Right forelimb (tissue), 1 donor: ENCODE data around the gene C11orf54.

ENCODE experiments used
- DNase-seq: peaks from one replicate; pipeline ENCODE4 v3.0.0-alpha.2; 2018

Gene C11orf54

DNA sequence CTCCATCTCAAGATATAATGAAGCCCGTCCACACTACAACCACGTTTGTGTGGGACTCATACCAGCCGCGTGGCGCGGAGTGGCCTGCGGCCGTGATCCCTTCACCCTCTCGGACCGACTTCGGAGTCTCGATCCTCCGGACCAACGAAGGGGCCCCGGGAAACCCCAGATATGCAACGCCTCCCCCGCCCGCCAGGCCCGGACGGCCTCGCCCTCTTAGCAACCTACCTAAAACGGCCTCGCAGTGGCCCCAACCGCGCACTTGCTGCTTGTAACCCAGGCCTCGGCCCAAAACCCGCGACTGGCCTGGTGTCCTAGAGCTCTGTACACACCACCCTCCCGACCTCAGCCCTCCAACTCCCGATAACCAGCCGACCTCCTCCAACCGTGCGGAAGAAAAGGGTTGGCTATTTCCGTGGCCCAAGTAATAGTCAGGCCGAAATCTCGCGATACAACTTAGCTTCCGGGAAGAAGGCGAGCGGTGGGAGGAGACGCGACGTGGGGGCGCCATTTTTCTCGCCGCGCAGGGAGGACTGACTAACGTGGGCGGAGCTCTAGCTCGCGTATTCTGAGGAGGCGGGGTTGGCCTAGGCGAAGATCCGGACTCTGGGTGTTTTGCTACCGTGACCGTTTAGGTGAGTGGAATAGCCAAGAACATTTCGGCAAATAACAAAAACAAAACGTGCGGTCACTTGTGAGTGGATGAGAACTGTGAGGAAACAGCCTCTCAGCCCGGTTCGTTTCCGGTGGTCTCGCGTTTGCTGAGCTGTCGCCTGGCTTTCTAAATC is at the start of gene C11orf54, which contains the start of gene TAF1D:
Gene C11orf54 (plus strand): TSS at position 579 of the 788 bp plus-strand sequence. CDS start 5,722 bp downstream, outside the sequence.
Gene TAF1D (minus strand): TSS at position 402 of the 788 bp plus-strand sequence. CDS start 2,191 bp downstream, outside the sequence.
- DNase-seq, result peak; percentile 97

DNA sequence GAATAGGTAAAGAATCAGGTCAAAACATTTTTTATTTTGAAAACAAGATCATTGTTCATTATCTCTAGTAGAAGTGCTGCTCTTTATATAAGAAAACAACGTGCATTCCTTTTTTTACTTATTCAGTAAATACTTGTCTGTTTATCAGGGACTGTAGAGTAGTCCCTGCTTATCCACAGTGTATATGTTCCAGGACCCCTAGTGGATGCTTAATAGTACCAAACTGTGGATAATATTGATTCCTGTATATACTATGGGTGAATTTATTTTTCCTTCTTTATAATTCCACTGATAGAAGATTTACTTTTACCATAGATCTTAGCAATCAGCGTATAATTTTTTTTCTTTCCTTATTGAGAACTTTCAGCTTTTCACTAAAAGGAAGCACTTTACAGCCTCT is 47.4 kb upstream of the C11orf54 start:
- DNase-seq, result no peak

DNA sequence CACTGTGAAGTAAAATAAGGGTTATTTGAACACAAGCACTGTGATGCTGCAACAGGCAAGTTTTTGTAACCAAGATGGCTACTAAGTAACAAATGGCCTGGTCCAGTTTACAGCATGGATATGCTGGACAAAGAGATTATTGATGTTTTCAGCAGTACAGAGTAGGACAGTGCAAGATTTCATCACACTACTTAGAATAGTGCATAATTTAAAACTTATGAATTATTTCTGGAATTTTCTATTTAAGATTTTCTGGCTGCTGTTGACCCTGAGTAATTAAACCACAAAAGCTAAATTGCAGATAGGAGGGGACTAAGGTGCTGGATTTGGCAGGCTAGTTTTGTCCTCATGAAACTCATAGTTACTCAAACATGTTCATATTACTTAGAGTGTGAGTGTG is 46.9 kb upstream of the C11orf54 start:
- no peak for DNase-seq

DNA sequence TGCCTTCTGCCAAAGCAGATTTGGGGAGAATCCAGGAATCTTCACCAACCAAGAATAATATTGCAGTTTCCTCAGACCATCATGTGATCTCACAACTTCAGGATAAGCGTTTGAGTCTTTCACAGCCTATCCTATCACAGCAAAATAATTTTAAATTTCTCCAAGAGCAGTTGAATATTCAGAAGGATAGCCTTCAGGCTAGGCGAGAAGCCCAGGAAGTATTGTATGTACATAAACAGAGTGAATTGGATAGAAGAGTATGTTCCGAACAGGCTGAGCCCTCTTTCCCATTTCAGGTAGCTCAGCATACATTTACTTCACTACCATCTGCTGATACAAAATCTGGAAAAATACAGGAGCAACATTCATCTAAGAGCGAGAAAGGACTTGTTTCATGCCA is 43.9 kb upstream of the C11orf54 start:
- DNase-seq, result no peak

DNA sequence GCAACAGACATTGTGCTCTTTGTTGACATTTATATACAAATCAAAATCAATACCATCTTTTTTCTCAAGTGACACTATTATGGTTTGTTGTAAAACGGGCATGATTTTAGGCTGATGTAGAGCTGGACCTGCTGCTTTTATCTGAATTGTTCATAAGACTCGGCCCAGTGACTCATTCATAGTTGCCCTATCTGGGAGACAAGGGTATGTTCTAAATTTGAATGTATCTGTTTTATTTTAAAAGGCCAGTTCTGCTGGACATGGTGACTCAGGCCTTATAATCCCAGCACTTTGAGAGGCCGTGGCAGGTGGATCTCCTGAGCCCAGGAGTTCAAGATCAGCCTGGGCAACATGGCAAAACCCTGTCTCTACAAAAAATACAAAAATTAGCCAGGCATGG is 40.6 kb upstream of the C11orf54 start:
- no peak for DNase-seq

DNA sequence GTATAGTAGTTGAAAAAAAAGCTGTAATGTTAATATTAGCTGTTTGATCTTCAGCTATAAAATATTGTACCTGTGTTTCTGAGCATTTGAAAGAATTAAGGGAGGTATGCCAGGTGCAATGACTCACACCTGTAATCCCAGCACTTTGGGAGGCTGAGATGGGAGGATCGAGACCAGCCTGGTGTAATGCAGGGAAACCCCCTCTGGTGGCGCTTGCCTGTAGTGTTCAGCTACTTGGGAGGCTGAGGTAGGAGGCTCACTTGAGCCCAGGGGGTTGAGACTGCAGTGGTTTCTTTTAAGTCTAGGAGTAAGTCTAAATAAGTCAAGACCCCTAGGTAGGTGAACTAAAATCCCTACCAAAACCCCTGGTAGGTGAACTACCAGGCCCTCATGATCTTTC is 37.2 kb upstream of the C11orf54 start:
- no peak for DNase-seq

DNA sequence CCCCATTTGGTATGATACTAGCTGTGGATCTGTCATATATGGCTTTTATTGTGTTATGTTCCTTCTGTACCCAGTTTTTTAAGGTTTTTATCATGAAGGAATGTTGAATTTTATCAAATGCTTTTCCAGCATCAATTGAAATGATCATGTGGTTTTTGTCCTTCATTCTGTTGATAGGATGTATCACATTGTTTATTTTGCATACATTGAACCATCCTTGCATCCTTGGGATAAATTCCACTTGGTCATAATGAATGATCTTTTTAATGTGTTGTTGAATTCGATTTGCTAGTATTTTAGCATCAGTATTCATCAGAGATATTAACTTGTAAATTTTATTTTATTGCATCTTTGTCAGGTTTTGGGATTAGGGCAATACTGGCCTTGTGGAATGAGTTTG is 31.2 kb upstream of the C11orf54 start:
- no peak for DNase-seq

DNA sequence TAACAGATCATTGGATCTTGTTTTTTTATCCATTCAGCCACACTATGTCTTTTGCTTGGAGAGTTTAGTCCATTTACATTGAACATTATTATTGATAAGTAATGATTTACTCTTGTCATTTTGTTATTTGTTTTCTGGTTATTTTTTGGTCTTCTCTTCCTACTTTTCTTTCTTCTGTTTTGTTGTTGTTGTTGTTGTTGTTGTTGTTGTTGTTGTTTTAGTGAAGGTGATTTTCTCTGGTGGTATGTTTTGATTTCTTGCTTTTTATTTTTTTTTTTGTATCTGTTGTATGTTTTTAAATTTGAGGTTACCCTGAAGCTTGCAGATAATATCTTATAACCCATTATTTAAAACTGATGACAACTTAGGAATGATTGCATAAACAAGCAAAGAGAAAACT is 28.8 kb upstream of the C11orf54 start:
- DNase-seq, result no peak

DNA sequence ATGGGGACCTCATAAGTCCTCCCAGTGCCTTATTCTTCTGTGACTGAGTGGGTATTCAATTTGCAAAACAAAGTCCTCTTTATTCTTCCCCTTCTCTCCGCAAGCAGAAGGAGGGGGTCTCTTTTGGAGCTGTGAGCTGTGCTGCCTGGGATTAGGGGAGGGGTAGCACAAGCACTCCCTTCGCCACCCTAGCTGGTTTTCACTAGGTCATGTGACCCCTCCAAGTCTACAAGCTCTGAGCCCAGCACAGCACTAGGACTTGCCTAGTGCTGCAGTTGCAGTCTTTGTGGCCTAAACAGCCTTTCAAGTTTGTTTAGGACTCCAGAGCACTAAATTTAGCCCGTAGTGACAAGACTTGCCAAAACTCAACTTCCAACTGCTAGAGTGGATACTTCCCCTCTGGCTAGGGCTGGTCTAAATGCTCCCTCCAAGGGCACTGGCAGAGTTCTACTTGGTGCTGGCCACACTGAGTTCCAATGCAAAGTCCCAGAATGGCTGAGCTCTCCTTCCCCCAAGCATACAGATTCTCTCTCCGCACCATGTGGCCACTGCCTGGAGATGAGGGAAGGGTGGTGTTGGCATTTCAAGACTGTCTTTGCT is 25.6 kb upstream of the C11orf54 start:
- DNase-seq, result no peak

DNA sequence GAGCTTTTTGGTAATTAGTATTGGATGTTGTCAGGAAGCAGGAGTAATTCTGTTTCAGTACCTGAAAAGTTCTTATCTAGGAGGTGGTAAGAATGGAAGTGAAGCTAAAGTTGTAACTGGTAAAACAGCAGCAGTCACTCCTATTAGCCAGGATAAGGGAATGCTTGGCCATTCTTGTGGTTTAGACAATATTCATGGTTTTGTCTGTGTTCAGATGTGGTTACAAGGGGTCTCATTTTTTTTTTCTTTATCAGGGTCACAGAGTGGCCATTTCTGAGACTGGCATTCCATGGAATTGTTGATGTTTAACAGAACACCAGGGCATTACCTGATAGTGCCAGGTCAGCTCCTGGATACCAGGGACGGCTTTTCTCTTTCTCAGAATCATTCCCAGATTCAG is 24.0 kb upstream of the C11orf54 start:
- DNase-seq, result no peak

DNA sequence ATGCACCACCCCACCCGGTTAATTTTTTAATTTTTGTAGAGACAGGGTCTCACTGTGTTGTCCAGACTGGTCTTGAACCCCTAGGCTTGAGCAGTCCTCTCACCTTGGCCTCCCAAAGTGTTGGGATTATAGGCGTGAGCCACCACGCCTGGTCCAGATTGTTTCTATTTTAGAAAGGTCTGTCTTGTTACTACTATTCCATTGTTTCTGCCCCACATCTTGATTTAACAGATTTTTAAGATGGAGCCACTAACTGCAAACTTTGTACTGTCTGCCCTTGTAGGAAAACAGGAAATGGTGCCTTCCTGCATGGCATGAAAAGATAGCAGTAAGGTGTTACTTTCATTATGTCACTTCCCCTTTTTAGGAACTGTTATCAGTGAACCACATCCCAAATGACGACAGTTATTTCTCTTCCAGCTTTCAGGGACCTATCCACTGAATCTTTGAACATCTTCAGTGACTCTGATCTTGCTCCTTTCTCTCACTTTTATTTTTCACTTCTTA is 23.4 kb upstream of the C11orf54 start:
- no peak for DNase-seq

DNA sequence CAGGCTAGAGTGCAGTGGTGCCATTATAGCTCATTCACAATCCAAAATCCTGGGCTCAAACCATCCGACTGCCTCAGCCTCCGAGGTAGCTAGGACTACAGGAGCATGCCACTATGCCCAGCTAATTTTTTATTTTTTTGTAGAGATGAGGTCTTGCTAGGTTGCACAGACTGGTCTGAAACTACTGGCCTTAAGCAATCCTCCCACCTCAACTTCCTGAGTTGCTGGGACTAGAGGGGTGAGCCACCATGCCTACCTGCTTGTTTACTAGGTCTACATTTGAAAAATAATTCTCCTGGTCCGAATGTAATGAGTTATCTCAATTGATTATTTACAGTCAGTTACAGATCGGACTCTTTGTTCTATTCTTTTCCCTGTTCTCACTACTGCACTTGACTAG is 22.2 kb upstream of the C11orf54 start:
- DNase-seq, result no peak

DNA sequence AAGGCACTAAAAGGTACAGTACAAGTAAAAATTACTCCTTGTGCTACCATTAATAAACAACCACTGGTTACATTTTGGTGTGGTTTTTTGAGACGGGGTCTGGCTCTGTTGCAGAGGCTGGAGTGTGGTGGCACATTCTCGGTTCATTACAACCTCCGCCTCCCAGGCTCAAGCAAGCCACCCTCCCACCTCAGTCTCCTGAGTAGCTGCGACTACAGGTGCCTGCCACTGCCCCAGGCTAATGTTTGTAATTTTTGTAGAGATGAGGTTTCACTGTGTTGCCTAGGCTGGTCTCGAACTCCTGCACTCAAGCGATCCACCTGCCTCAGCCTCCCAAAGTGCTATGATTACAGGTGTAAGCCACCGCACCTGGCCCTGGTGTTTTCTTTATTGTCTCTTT is 20.9 kb upstream of the C11orf54 start:
- no peak for DNase-seq

DNA sequence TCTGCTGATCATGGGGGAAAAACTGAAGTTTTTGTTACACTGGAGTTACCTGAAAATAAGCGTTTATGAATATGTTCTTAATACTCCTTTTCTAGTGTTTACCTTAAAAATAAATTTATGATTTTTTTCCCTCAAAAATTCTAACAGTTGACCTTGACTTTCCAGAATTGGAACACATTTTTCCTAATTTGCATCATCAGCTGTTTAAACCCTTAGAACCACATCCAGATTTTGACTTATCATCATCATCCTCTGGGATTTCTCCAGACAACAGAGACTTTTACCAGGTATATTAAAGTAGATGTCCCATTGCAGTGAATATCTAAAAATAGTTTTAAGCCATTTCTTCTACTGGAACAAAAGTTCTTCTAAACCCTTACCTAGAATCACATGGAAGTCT is 17.4 kb upstream of the C11orf54 start:
- no peak for DNase-seq

DNA sequence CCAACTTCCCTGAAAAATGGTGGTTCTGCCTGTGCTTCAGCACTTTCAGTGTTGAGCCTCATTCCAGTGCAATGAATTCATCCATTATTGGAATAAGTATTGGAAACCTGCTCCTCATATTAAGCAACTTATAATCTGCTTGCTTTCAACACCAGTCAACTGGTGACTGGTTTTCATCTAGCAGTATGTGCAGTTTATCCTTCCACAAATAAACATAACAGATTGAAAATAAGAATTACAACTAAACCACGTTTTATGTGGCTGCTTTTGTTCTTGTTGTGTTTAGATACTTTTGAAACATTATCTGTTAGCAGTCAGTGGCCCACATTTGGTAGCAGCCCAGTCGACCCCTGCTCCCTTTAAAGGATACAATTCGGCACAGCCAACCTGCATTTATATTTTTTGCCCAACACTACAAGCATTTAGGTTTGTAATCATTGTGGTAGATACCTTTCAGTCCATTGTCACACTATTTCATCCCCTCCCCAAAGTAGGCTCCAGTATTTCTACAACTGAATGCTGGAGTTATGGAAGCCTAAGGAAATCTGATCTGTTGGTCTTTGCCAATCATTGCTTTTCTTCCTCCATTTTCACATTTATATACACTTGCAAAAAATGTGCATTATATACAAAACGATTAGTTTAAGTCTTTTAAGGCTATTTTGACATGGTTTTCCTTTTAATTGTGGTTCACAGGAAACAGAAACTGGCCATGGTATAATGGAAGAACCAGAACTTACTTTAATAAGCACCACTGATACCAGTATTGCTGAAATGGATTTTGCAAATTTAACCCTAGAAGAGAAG is 13.3 kb upstream of the C11orf54 start:
- DNase-seq, result no peak

DNA sequence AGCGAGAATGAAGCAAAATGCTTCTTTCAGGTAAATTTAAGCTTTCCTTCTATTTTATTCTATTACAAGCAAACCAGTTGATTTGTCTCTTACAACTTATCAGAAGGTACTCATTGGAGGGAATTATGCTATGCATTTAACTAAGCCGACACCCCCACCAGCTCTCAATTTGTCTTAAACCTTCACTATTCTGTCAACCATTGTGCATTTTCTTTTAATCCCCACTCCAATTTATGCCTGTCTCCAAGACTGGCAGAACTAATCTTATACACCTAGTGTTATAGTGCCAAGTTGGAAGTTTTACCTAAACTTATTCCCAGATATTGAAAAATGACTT is 12.7 kb upstream of the C11orf54 start:
- DNase-seq, result no peak

DNA sequence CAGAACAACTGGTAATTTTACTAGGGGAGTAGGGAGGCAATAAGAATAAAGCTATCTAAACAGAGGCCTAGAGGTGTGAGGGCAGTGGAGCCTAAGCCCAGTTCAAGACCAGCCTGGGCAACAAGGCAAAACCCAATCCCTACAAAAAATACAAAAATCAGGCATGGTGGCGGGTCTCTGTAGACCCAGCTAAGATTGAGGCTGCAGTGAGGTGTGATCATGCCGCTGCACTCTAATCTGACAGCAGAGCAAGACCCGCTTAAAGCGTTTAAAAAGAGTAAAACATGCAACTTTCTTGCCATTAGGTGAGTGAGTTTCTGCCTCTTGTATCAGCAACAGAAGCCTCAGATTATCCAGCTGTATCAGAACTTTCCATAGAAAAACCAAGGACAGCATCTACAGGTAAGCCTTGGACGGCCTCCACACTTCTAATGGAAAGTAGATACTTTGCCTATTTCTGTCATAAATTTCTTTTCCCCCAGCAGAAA is 12.3 kb upstream of the C11orf54 start:
- no peak for DNase-seq

DNA sequence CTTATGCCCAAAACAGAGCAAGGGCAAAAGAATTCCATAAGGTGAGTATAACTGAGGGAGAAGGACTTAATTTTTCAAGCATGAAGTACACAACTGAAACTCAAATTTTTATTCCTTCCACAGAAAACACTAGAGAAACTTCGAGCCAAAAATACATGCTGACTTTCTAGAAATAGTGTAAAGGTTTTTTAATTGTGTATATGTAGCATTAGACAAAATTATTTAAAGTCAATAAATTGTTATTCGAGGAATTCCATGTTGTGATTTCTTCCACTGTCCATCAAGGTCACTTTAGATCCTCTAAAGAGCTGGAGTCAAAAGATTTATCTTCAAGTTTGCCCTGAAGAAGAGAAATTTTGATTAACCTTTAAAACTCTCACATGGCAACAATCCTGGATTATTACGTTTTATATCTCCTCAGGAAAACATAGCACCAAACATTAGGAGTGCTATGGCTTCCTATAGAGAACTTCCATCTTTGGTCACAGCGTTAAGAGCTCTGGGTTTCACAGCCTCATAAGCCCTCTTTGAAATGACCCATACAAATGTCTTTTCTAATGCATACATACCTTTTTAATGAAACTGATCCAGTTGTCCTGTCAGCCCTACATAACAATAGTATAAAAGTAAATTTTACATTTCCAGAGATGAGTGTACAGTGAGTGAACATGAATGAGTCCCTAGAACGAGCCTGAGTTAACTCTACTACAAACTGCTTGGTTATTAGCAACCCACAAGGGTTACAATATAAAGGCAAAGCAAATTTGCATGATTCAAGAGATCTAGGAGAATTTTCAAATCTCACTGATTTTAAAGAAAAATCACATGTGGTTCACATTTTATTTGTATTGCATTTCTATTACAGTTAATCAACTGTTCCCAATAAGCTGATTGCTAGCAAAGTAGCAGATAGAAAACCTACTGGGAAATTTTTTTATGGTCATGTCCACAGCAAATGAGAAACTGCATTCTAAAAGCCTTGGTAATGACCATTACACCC is 11.1 kb upstream of the C11orf54 start:
- no peak for DNase-seq

DNA sequence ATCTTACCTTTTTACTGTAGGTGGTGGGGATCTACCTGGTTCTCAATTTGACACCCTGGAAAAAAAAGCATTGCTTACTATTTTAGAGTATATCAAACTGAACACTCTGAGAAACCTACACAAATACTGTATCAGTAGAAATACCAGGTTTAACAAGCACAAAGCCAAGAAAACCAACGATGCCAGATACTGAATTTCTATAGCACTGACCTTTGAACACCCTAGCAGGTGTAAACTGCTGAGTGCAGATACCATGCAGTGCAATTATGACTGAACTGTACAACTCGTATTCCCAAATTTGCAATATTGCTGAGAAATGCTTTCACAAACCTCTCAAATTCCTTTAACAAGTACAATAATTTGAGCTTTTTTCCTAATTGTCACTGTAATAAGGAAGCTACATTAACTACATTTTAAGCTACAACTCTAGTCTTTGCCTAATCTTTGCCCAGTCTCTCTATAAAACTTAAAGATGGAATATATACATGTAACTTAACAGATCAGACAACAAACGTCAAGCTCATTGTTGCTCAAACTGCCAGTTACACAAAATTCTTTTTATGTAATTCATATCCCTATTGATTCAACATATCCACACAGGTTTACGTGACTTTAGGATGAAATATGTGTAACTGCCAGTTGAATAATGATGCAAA is 9.1 kb upstream of the C11orf54 start:
- DNase-seq, result no peak

DNA sequence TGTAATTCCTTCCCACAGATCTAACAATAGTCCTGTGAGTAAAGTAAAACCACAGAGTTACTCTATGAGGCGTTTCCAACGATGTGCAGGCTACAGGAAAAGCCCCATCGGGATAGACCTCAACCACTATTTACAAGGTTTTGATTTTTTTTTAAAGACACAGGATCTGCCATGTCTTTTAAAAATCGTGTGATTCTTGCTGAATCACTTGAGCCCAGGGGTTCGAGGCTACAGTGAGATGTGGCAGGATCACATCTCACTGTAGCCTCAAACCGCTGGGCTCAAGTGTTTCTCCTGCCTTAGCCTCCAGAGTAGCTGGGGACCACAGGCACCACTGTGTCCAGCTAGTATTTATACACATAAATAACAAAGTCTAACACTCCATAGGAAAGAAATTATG is 8.0 kb upstream of the C11orf54 start:
- no peak for DNase-seq

DNA sequence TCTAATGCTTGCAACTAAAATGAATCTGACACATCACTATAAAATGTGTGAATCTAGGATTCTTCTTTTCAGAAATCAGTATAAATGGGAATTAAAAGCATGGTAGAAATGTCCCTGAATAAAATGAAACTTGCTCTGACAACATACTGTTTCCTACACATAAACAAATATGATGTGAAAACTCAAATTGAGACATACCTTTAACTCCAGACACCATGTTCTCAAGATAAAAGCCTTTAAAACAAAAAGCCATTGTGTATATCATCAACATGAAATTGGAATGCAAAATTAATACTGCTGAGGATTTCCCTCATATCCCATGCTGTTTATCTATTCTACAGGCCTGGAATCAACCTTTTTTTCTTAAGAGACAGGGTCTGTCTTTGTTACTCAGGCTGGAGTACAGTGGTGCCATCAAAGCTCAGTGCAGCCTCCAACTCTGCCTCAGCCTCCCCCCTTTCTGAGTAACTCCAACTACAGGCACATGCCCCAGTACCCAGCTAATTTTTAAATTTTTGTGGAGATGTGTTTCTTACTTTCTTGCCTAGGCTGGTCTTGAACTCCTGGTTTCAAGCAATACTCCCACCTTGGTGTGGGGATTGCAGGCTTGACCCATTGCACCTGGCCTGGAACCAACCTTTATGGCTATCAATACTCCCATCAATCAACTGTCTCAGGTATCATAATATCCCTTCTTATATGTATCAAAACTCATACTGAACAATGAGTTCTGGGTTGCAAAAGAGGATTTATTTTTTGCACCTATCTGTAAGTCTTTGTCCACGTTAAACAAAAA is 6.8 kb upstream of the C11orf54 start:
- DNase-seq, result no peak
